ENCODE results near the gene BTRC. TPM values are rescaled to one million over a fixed set of nuclear protein-coding genes. Genes with fewer than 3 reads are reported as not detected.

Gene BTRC
- total and polyA plus RNA-seq, 2 donors from 2014 or later: 6.7 to 18.0 TPM

GRCh38 chr10:101601541-101601940 lies 247.6 kb downstream of the BTRC start:
- TF ChIP-seq CTCF (IDR thresholded peaks at IDR 0.05; ENCODE audit: borderline replicate concordance, extremely low read depth, insufficient read depth): no peak
- no peak overlapping the region for H3K27ac ChIP-seq (ENCODE audit: low read depth in 2 of 2, low read length in 2 of 2)
- H3K4me1 ChIP-seq (ENCODE audit: control insufficient read depth in 2 of 3, insufficient read depth in 2 of 3, low read depth in 1 of 3, low read length in 3 of 3): no peaks in the 10 kb centered on the region
- H3K36me3 ChIP-seq (ENCODE audit: control insufficient read depth in 2 of 3, insufficient read depth in 3 of 3, low read length in 3 of 3): peaks cover 0 to 10% (median 2%) of the 10 kb centered on the region in 3 donors
- DNase-seq (peak in 1 of 5 donors; percentile 46), FAIRE-seq (no peak)
- H3K4me3 ChIP-seq (ENCODE audit: low read length in 3 of 3): no peak overlapping the region
- H3K27me3 ChIP-seq (ENCODE audit: control insufficient read depth, insufficient read depth, low read length): no peaks in the 10 kb centered on the region
- intact Hi-C loops (cut with DNase I): loop anchor here (10.0 kb wide), 1 partner anchor 173 kb away; the partner anchor contains the start of gene FGF8
- H3K9ac ChIP-seq (ENCODE audit: low read length in 3 of 3): no peak overlapping the region
- H3K9me3 ChIP-seq (ENCODE audit: control insufficient read depth in 2 of 3, insufficient read depth in 1 of 3, low read length in 3 of 3): no peaks in the 10 kb centered on the region

GRCh38 chr10:101602761-101603398 lies 248.9 kb downstream of the BTRC start:
- Histone ChIP-seq H3K9me3 (ENCODE audit: control insufficient read depth in 2 of 3, insufficient read depth in 1 of 3, low read length in 3 of 3) (no peaks in the 10 kb centered on the region), H3K4me1 (ENCODE audit: control insufficient read depth in 2 of 3, insufficient read depth in 2 of 3, low read depth in 1 of 3, low read length in 3 of 3) (no peaks in the 10 kb centered on the region), H3K27ac (ENCODE audit: low read depth in 2 of 2, low read length in 2 of 2) (no peak overlapping the region), H3K27me3 (ENCODE audit: control insufficient read depth, insufficient read depth, low read length) (no peaks in the 10 kb centered on the region), H3K36me3 (ENCODE audit: control insufficient read depth in 2 of 3, insufficient read depth in 3 of 3, low read length in 3 of 3) (peaks cover 0 to 10% (median 2%) of the 10 kb centered on the region in 3 donors), H3K9ac (ENCODE audit: low read length in 3 of 3) (no peak overlapping the region), H3K4me3 (ENCODE audit: low read length in 3 of 3) (no peak overlapping the region)
- peak; percentile 76 for TF ChIP-seq CTCF (IDR thresholded peaks at IDR 0.05; ENCODE audit: borderline replicate concordance, extremely low read depth, insufficient read depth)
- DNase-seq: peak; percentile 81 to 91 (median 88)
- intact Hi-C loops (cut with DNase I): loop anchor here (10.0 kb wide), 1 partner anchor 172 kb away; the partner anchor contains the start of gene FGF8
- FAIRE-seq: no peak

Small RNAs within 50 kb of the gene (microRNA-seq; reads per million reads assigned to microRNA genes)
- gene MIR3158-1 (not detected), gene MIR3158-2 (not detected)

Other genes starting within 250 kb of the BTRC start
- not detected for gene TLX1, start 222.9 kb upstream of the BTRC start, total RNA-seq
- gene TLX1, start 222.9 kb upstream of the BTRC start, polyA plus RNA-seq (ENCODE audit: insufficient read depth, low read depth, low replicate concordance): not detected
- not detected for gene LBX1, start 124.7 kb upstream of the BTRC start, total RNA-seq
- not detected for gene LBX1, start 124.7 kb upstream of the BTRC start, polyA plus RNA-seq (ENCODE audit: insufficient read depth, low read depth, low replicate concordance)
- gene POLL, start 234.1 kb downstream of the BTRC start, total RNA-seq: 35.2 TPM
- gene POLL, start 234.1 kb downstream of the BTRC start, polyA plus RNA-seq (ENCODE audit: insufficient read depth, low read depth, low replicate concordance): 27.5 TPM
- 26.4 TPM for gene DPCD, start 234.2 kb downstream of the BTRC start, total RNA-seq
- gene DPCD, start 234.2 kb downstream of the BTRC start, polyA plus RNA-seq (ENCODE audit: insufficient read depth, low read depth, low replicate concordance): 63.1 TPM

Data from kidney (tissue), 14 donors.